Measurements from ENCODE around the gene CAPG.

- TF ChIP-seq CTCF (conservative IDR thresholded peaks at IDR 0.05; ENCODE audit: low read length) (no peak), EZH2phosphoT487 (IDR thresholded peaks at IDR 0.05; ENCODE audit: borderline replicate concordance, low read depth, low read length) (no peak)
These were observed 16.3 kb downstream of the CAPG start for GRCh38 chr2:85393836-85394235.
